ENCODE results near the gene CFAP99. TPM values are rescaled to one million over a fixed set of nuclear protein-coding genes. Genes with fewer than 3 reads are reported as not detected.
"Not testable (repeated sequence)": the region's sequence is repeated elsewhere in the genome, so short reads cannot be mapped to it uniquely, and the experiment has no call there.

The CFAP99 gene
- total RNA-seq, 1 donor from 2014 or later = 1.3 TPM

DNA sequence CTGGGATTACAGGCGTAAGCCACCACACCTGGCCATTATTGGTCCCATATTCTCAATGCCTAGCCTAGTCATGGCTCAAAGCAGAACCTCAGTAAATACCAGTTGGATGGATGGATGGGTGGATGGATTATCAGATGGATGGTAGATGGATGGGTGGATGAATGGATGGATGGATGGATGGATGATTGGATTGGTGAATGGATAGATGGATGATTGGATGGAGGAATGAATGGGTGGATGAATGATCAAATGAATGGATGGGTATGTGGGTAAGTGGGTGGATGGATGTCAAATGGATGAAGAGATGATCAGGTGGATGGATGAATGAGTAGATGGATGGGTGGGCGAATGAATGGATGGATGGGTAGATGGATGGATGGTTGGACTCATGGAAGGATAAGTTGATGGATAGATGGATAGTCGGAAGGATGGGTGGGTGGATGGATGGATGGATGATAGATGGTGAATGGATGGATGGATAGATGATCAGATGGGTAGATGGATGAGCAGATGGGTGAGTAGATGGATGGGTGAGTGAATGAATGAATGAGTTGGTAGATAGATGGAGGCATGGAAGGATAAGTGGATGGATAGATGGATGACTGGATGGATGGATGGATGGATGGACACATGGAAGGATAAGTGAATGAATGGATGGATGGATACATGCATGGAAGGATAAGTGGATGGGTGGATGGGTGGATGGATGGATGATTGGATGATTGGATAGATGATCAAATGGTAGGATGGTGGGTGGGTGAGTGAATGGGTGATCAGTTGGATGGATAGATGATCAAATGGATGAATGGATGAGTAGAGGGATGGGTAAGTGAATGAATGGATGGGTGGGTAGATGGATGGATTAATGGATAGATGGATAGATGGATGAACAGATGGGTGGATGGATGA is 28.2 kb downstream of the CFAP99 start:
- no peak for DNase-seq (ENCODE audit: low spot score)

GRCh38 chr4:2448589-2448988 is 29.8 kb downstream of the CFAP99 start:
- no peak for DNase-seq (ENCODE audit: low spot score)

- DNase-seq (ENCODE audit: low spot score) = no peak
Measured at GRCh38 chr4:2449051-2449450, 30.3 kb downstream of the CFAP99 start.

GRCh38 chr4:2449511-2450392 is 31.0 kb downstream of the CFAP99 start:
- no peak for DNase-seq (ENCODE audit: low spot score)

- no peak for DNase-seq (ENCODE audit: low spot score)
Measured at GRCh38 chr4:2450394-2451035, 31.8 kb downstream of the CFAP99 start.

- no peak for DNase-seq (ENCODE audit: low spot score)
Measured at GRCh38 chr4:2451036-2451520, 32.3 kb downstream of the CFAP99 start.

DNA sequence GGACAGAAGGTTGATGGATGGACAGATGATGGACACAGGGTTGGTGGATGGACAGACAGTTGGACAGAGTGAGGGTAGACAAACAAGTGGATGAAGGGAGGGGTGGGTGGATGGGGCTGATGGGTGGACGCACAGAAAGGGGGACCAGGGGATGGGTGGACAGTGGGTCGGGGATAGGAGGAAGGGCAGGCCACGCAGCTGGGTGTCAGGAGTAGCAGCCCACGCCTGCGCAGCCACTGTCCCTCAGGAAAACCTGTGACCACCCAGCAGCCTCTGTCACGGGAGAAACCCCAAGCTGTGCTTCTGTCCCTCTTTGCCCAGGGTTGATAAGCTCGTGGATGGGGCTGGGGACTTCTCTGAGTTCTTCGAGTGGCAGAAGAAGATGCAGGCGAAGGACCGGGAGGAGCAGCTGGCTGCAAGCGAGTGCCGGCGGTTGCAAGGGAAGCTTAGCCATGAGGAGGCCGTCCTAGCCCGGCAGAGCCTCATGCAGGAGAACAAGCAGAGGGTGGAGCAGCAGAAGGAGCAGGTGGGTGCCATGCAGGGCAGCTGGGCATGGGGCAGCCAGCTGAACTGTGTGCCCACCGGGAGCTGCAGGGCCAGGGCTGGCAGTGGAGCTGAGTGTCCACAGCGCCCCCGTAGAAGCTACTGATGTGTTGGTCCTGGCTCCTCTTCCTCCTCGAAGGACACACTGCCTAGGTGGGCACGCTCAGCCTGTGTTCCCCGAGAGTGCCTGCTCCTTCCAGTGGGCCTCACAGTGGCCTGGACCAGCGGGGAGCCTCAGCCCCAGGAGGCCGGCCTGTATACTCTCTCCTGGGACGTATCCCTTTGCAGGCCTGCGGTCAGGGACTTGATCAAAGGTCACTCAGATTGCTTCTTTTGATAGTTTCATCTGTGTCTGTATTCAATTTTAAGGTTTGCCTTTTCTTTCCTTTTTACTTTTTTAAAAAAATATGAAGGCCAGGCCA is 33.3 kb downstream of the CFAP99 start:
- DNase-seq (ENCODE audit: low spot score) = no peak

DNA sequence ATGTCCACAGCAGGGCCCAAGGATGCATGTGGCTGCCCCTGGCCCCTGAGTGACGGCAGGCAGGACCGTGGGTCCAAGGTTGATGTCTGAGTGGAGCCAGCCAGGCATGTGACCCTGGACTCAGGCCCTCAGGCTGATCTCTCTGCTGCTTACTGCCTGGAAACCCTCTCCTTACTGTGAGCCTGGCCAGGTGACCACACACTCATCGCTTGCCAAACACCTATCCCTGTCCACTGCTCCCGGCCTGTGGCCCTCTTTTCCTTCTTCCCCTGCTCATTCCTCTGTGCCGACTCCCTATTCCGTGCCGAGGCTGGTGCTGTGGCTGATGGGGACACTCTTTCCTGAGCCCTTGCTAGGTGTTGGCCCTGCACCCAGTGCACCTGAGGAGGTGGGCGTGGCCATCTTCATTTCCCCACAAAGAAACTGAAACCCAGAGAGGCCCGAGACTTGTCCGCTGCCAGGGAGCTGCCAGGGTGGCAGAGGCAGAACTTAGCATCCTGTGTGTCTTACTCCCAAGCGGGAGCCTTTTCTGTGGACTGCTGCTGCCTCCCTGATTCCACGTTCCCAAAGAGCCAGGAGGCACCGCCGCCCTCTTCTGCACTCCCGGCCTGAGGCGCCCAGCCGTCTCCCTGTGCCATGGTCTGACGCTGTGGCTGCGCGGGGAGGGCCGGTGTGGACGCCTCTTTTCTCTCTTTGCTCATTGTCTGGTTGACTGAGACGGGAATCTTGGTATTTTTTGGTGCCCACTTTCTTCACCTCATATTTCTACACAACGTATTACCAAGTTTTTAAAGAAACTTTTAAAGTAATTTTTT is 38.9 kb downstream of the CFAP99 start:
- no peak for DNase-seq (ENCODE audit: low spot score)

GRCh38 chr4:2458546-2459491 is 40.1 kb downstream of the CFAP99 start:
- no peak for DNase-seq (ENCODE audit: low spot score)

- no peak for DNase-seq (ENCODE audit: low spot score)
Measured at GRCh38 chr4:2459589-2460349, 41.0 kb downstream of the CFAP99 start.

GRCh38 chr4:2461246-2461960 is 42.6 kb downstream of the CFAP99 start:
- DNase-seq (ENCODE audit: low spot score) = no peak

DNA sequence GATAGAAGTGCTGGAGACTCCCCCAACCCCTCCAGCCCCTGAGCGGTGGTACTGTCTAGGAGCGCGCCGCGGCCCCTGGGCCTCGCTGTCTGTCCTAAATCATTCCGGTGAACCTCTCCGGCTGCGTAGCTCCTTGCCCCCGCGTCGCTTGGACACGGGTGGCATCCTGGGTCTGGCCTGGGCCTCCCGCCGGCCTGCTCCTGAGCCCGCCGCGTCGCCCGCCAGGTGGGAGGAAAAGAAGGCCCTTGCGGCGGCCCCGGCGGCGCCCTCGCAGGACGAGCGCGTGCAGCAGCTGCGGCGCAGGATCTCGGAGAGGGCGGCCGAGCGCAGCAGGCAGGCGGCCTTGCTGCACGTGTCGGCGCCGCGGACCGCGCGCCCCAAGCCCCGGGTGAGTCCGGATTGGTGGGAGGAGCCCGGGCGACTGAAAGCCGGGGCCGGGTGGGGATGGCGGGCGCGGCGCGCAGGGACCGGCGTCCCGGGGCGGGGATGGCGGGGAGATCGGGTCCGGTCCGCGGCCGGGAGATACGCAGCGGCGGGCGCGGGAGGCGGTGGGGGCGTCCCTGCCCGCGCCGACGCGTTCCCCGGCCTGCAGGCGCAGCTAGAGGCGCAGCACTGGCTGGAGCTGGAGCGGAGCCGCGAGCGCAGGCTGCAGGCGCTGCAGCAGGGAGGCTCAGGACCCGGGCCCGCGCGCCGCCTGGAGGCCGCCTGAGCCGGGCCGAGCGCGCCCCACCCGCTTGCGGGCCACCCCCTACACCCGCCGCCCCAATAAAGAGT is 43.6 kb downstream of the CFAP99 start:
- peak; percentile 60 for DNase-seq (ENCODE audit: low spot score)

- DNase-seq (ENCODE audit: low spot score) = no peak
Measured at GRCh38 chr4:2462992-2463762, 44.4 kb downstream of the CFAP99 start.

DNA sequence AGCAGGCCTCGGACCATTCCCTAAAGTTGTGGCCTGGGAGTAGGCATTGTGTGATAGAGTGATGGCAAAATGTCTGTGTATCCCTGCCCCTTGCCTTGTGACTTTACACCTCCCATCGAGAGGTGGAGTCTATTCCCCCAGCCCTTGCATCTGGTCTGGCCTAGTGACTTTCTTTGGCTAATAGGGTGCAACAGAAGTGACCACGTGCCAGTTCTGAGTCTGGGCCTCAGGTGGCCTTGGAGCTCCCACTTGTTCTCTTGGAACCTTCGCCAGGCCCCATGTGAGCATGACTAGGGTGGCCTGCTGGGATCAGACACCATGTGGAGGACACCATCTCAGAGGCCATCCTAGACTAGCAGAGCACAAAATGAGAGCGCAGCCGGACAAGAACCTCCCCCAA is 46.3 kb downstream of the CFAP99 start:
- DNase-seq (ENCODE audit: low spot score) = no peak

GRCh38 chr4:2465544-2465943 is 46.8 kb downstream of the CFAP99 start:
- not testable (repeated sequence) for DNase-seq (ENCODE audit: low spot score)
